ENCODE measurements around the gene PARN. TPM values are rescaled to one million over a fixed set of nuclear protein-coding genes. Genes with fewer than 3 reads are reported as not detected.

PARN gene
- total and polyA plus RNA-seq, 8 donors, result 8.3 to 19.6 (median 14.1) TPM

DNA sequence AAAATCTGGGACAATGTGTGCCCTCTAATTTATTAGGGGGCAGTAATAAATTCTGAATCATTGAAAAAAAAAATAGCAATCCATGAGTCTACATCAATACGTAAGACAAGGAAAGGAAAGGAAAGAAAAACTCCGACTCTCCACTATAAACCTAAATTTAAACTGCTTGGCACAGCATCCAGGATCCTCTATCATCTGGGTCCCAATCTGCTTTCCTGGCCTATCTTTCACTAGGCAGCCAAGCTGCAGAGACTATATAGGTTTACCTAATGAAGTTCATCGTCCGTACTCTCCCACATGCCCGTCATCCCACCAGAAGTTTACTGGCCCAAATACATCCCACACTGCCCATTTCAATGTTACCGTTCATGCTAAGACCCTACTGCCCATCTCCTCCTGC is 179.2 kb downstream of the PARN start:
- Histone ChIP-seq H3K27me3 (no peaks in the 10 kb centered on the region), H3K4me1 (no peaks in the 10 kb centered on the region), H3K4me3 (no peak overlapping the region), H3K27ac (no peak overlapping the region), H3K9me3 (no peaks in the 10 kb centered on the region), H3K36me3 (no peaks in the 10 kb centered on the region)
- TF ChIP-seq, protein P1, sequence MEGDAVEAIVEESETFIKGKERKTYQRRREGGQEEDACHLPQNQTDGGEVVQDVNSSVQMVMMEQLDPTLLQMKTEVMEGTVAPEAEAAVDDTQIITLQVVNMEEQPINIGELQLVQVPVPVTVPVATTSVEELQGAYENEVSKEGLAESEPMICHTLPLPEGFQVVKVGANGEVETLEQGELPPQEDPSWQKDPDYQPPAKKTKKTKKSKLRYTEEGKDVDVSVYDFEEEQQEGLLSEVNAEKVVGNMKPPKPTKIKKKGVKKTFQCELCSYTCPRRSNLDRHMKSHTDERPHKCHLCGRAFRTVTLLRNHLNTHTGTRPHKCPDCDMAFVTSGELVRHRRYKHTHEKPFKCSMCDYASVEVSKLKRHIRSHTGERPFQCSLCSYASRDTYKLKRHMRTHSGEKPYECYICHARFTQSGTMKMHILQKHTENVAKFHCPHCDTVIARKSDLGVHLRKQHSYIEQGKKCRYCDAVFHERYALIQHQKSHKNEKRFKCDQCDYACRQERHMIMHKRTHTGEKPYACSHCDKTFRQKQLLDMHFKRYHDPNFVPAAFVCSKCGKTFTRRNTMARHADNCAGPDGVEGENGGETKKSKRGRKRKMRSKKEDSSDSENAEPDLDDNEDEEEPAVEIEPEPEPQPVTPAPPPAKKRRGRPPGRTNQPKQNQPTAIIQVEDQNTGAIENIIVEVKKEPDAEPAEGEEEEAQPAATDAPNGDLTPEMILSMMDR (IDR thresholded peaks at IDR 0.05), result no peak
- WGBS, 2 donors, result 90 to 92% methylated on average over 6 of the region's 6 CpGs
- no peak for ATAC-seq
- intact Hi-C loops (cut with DNase I), result no loop called here
- no peak for DNase-seq
- FAIRE-seq, result no peak

DNA sequence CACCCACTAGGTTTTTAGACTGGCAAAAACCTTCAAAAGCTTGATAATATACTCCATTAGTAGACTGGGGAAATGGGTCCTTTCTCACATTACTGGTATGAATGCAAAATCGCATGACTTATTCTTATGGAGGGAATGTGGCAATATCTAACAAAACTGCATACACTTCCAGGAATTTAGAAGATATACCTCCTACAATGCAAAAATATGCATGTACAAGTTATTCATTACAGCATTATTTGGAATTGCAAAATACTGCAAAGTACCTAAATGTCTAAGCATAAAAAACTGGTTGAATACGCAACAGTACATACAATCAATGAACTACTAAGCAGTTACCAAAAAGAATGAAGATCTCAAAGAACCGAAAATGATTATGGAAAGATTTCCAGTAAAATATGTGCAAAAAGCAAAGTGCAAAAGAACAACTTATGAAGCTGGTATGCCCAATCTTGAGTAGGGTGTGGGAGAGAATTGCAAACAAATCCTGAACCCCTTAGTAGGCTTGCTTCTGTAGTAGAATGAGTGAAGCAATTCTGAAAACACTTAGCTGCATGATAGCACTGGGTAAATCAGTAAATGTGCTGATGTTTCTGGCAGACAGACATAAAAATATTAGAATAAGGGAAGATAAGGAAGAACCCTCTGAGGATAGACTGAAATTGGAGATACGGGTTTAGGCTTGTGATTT is 180.1 kb downstream of the PARN start:
- H3K36me3 ChIP-seq, result no peaks in the 10 kb centered on the region
- intact Hi-C loops (cut with DNase I), result no loop called here
- no peaks in the 10 kb centered on the region for H3K9me3 ChIP-seq
- TF ChIP-seq, protein P1 (IDR thresholded peaks at IDR 0.05), result no peak
- no peaks in the 10 kb centered on the region for H3K4me1 ChIP-seq
- H3K4me3 ChIP-seq, result no peak overlapping the region
- 67 to 89% methylated on average over 4 of the region's 4 CpGs for WGBS, 2 donors
- DNase-seq (no peak), FAIRE-seq (no peak), ATAC-seq (no peak)
- H3K27ac ChIP-seq, result no peak overlapping the region
- H3K27me3 ChIP-seq, result no peaks in the 10 kb centered on the region

DNA sequence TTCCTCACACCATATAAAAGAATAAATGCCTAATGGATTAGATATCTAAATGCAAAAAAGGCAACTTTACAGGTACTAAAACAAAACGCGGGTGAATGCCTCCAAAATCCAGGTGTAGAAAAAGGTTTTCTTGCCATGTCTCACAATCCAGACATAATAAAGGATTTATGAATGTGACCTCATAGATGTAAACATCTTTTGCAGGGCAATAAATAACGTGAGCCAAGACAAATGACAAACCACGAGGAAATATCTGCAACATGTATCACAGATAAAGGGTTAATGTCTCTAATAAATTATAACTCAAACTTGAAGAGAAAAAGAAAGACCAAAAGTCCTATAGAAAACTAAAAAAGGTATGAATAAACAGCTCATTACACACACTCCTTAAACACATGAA is 180.7 kb downstream of the PARN start:
- WGBS, 2 donors, result 70 to 77% methylated on average over 4 of the region's 4 CpGs
- FAIRE-seq (no peak), ATAC-seq (no peak)

DNA sequence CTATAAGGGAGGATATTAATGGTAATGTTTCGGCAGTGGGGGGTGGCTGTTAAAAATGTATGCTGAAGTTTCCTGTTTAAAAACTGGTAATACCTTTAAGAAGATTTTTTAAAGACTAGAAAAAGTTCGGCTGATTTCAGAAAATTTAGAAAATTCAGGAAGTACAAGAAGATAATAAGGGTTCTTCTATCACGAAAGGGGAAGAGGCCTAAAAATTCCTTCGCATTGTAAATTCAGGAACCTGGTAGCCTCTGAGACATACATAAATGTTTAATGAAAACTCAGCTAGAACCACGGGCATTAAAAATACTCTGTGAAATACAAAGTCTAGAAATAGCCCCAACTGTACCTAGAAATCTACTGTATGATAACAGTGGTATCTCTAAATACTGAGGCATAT is 181.2 kb downstream of the PARN start:
- H3K4me1 ChIP-seq, result no peaks in the 10 kb centered on the region
- H3K9me3 ChIP-seq, result no peaks in the 10 kb centered on the region
- no peaks in the 10 kb centered on the region for H3K36me3 ChIP-seq
- ATAC-seq (no peak), FAIRE-seq (no peak), DNase-seq (no peak)
- H3K27me3 ChIP-seq, result no peaks in the 10 kb centered on the region
- H3K4me3 ChIP-seq, result no peak overlapping the region
- intact Hi-C loops (cut with DNase I), result no loop called here
- WGBS, 2 donors, result 91 to 94% methylated on average over 5 of the region's 5 CpGs
- TF ChIP-seq, protein P1 (IDR thresholded peaks at IDR 0.05), result no peak
- H3K27ac ChIP-seq, result no peak overlapping the region

More for the DNA sequence above, 180.7 kb downstream of the PARN start:
- Histone ChIP-seq H3K27ac (no peak overlapping the region), H3K4me1 (no peaks in the 10 kb centered on the region), H3K4me3 (no peak overlapping the region), H3K36me3 (no peaks in the 10 kb centered on the region), H3K27me3 (no peaks in the 10 kb centered on the region), H3K9me3 (no peaks in the 10 kb centered on the region)
- TF ChIP-seq, protein P1 (IDR thresholded peaks at IDR 0.05), result no peak
- no peak for DNase-seq
- intact Hi-C loops (cut with DNase I), result no loop called here

DNA sequence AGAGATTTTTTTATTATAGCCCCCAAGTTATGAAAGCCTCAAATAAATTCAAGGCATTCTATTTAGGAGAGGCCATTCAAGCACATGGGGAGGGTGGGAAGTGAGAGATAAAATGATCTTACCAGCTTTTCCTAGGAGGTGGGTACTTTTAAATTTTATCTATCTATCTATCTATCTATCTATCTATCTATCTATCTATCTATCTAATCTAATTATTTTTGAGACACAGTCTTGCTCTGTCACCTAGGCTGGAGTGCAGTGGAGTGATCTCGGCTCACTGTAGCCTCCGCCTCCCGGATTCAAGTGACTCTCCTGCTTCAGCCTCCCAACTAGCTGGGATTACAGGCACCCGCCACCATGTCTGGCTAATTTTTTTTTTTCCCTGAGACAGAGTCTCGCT is 182.3 kb downstream of the PARN start:
- H3K36me3 ChIP-seq, result no peaks in the 10 kb centered on the region
- no peaks in the 10 kb centered on the region for H3K9me3 ChIP-seq
- H3K4me1 ChIP-seq, result no peaks in the 10 kb centered on the region
- no peak for ATAC-seq
- no peak overlapping the region for H3K4me3 ChIP-seq
- DNase-seq, result no peak
- WGBS, 2 donors, result 98% methylated on average over 5 of the region's 5 CpGs
- FAIRE-seq, result no peak
- no peak overlapping the region for H3K27ac ChIP-seq
- TF ChIP-seq, protein P1 (IDR thresholded peaks at IDR 0.05), result no peak
- no peaks in the 10 kb centered on the region for H3K27me3 ChIP-seq
- intact Hi-C loops (cut with DNase I), result no loop called here
